ENCODE data around the gene SND1.

DNA sequence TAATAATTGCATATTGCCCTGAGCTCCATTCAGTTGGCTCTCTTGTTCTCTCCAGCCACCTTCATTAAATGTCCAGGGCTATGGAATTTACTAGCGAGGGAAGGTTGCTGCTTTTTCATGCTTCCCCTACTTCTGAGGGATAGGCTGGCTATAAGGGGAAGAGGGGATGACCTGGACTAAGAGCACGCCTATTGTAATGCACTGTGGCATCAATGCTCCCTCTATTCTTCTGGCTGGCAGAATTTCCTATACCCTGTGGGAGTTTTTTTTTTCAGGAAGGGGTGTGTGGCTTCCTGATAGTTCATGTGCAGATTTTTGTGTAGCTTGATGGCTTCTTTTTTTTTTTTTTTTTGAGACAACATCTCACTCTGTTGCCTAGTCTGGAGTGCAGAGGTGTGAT, 155.8 kb downstream of the SND1 start:
- TF ChIP-seq, protein P1, sequence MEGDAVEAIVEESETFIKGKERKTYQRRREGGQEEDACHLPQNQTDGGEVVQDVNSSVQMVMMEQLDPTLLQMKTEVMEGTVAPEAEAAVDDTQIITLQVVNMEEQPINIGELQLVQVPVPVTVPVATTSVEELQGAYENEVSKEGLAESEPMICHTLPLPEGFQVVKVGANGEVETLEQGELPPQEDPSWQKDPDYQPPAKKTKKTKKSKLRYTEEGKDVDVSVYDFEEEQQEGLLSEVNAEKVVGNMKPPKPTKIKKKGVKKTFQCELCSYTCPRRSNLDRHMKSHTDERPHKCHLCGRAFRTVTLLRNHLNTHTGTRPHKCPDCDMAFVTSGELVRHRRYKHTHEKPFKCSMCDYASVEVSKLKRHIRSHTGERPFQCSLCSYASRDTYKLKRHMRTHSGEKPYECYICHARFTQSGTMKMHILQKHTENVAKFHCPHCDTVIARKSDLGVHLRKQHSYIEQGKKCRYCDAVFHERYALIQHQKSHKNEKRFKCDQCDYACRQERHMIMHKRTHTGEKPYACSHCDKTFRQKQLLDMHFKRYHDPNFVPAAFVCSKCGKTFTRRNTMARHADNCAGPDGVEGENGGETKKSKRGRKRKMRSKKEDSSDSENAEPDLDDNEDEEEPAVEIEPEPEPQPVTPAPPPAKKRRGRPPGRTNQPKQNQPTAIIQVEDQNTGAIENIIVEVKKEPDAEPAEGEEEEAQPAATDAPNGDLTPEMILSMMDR (IDR thresholded peaks at IDR 0.05; ENCODE audit: low read depth, low read length, missing input control) = no peak
- TF ChIP-seq ZBTB33 (IDR thresholded peaks at IDR 0.05) (no peak), YY1 (IDR thresholded peaks at IDR 0.05) (no peak), HNF4G (IDR thresholded peaks at IDR 0.05) (no peak), JUND (IDR thresholded peaks at IDR 0.05) (no peak), ATF3 (IDR thresholded peaks at IDR 0.05) (no peak)

Data from liver (tissue), 3 donors.